Fibroblast of skin of abdomen (primary cell): Measurements from ENCODE around the gene MAGOH.
A peak's percentile ranks its signal among the peaks of the same experiment; 100 is the strongest.

Experiments
- DNase-seq: peaks from one replicate; pipeline ENCODE4 v3.0.0-alpha.2; 2013

The MAGOH gene

DNA sequence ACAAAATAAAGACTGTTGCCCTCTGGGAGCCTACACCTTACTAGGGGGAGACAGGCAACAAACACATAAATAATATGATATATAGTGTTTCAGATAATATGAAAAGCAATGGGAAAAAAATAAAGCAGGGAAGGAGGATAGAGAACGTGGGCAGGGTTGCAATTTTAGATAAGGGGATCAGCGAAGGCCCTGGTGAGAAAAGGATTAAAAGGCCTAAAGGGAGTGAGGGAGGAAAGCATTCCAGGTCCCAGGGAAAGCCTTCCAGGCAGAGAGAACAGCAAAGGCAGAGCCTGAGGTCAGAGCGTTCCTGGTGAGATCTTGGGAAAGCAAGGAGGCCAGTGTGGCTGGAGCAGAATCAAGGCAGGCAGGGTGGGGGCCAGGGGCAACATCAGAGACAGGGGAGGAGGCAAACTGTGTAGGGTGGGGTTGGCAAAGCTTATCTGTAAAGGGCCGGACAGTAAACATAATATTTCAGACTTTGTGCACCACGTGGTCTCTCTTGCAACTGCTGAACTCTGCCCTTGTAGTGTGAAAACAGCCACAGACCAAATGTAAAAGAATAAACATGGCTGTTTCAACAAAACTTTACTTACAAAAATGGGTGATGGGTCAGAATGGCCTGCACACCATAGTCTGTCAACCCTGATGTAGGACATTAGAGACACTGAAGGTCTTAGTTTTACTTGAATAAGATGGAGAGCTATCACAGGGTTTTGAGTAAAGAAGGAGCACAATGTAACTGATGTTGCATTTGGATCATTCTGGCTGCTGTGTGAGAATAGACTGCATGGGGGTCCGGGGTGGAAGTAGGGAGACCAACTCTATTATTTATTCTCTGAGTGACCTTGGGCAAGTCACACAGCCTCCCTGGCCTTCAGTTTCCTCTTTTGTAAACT lies 55.0 kb downstream of the MAGOH start:
- DNase-seq: peak; percentile 39

DNA sequence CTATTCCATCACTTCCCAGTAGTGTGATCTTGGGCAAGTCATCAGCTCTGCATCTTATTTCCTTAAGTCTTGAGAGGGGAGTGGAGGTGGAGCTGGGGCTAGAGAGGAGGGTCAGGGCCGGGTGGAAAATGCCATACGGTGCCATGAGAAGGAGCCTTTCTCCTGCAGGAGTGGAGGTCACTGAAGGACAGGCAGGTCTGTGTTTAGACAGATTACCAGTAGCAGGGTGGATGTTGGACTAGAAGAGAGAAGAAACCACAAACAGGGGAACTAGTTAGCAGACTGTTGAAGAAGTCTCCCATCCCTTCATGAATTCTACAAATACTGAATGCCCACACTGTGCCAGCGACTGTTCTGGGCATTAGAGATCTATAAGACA lies 55.6 kb downstream of the MAGOH start:
- DNase-seq: no peak

DNA sequence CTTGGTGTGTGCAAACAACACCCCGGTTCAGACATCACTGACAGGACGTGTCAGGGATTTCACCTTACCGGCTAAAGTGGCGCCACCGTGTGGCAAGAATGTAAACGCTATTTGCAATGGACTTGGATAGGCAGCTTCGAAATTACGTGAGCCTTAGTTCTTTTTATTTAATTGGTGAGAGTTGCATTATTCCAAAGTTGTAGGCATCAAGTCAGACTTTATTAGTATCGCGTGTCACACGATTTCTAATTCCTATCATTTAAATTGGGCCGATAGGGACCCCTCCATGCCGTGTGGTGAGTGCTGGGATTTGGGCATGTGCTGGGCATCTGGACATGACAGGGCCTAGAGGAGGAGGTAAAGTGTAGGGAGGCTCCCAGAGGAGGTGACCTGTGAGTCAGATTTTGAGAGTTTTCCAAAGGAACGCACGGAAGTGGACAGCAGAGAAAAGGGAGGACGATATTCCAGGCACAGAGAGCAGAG lies 56.2 kb downstream of the MAGOH start:
- DNase-seq: peak; percentile 74

DNA sequence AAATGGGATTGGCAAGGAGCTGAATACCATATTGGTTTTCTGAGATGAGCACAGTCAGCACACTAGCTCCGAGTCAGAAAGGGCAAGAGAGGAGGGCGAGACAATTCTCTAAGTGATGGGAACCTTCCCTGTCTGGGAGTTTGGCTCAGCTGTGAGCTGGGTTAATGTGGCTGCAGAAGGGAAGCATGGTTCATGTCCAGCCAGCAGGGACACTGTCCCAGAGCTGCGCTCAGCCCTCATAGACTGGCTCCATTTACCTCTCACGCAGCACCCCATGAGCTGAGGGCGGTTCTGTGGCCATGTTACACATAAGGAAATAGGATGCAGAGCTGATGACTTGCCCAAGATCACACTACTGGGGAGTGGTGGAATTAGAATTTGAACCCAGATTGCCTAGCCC lies 57.4 kb downstream of the MAGOH start:
- no peak for DNase-seq

DNA sequence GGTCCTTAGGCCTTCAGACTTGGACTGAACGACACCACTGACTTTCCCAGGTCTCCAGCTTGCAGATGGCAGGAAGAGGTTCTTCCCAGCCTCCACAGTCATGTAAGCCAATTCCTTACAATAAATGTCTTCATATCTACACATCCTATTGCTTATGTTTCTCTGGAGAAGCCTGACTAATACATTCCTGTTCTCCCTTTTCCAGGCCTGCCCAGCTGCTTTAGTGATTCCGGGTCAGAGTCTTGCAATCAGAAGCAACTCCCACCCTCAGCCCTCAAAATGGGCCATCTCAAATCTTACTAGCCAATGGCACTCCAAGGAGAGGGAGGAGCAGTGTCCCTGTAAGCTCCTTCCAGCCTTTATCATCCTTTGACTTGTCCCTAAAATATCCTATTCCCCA lies 58.1 kb downstream of the MAGOH start:
- peak; percentile 72 for DNase-seq
